ENCODE data around the gene SNX20. TPM values are rescaled to one million over a fixed set of nuclear protein-coding genes. Genes with fewer than 3 reads are reported as not detected.

Gene SNX20
- total RNA-seq, 1 experiment from 2014 or later: not detected

- TF ChIP-seq CTCF (conservative IDR thresholded peaks at IDR 0.05; ENCODE audit: low read depth, low read length): no peak
- CTCF ChIA-PET: interaction anchor here (0.6 kb wide), 1 partner anchor 80 kb away, joined by 7 read pairs; no protein-coding TSS in a partner anchor
- DNase-seq (ENCODE audit: low spot score): no peak
- Histone ChIP-seq H3K27ac (ENCODE audit: low read depth, low read length, poor library complexity, severe bottlenecking) (no peak overlapping the region), H3K9me3 (ENCODE audit: low read depth, low read length, poor library complexity, severe bottlenecking) (peaks cover 20% of the 10 kb centered on the region), H3K4me1 (ENCODE audit: insufficient read depth, low read length, poor library complexity, severe bottlenecking) (no peaks in the 10 kb centered on the region), H3K27me3 (replicated peaks; ENCODE audit: insufficient read depth, low read depth, low read length, poor library complexity) (no peaks in the 10 kb centered on the region), H3K36me3 (ENCODE audit: insufficient read depth, low read length, poor library complexity, severe bottlenecking) (no peaks in the 10 kb centered on the region), H3K4me3 (ENCODE audit: low read depth, low read length, poor library complexity, severe bottlenecking) (no peak overlapping the region)
- intact Hi-C loops (cut with micrococcal nuclease; ENCODE audit: unreplicated experiment): loop anchor here (10.0 kb wide), 1 partner anchor 304 kb away; the partner anchor contains the start of gene BRD7
- POLR2A ChIA-PET (ENCODE audit: low non-redundant PET): no interaction called here
- BruUV-seq (replicated peaks): no TSS peak
These were observed 12.6 kb downstream of the SNX20 start for GRCh38 chr16:50668368-50669008.

- peaks cover 17% of the 10 kb centered on the region for H3K9me3 ChIP-seq (ENCODE audit: low read depth, low read length, poor library complexity, severe bottlenecking)
- no peak for DNase-seq (ENCODE audit: low spot score)
- ChIA-PET CTCF (no interaction called here), POLR2A (ENCODE audit: low non-redundant PET) (no interaction called here)
- H3K36me3 ChIP-seq (ENCODE audit: insufficient read depth, low read length, poor library complexity, severe bottlenecking): no peaks in the 10 kb centered on the region
- H3K27ac ChIP-seq (ENCODE audit: low read depth, low read length, poor library complexity, severe bottlenecking): no peak overlapping the region
- no TSS peak for BruUV-seq (replicated peaks)
- H3K4me1 ChIP-seq (ENCODE audit: insufficient read depth, low read length, poor library complexity, severe bottlenecking): no peaks in the 10 kb centered on the region
- TF ChIP-seq CTCF (conservative IDR thresholded peaks at IDR 0.05; ENCODE audit: low read depth, low read length) (no peak), EZH2 (IDR thresholded peaks at IDR 0.05; ENCODE audit: borderline replicate concordance, low read depth, low read length, poor library complexity, severe bottlenecking) (no peak)
- intact Hi-C loops (cut with micrococcal nuclease; ENCODE audit: unreplicated experiment): loop anchor here (10.0 kb wide), 1 partner anchor 303 kb away; the partner anchor contains the start of gene BRD7
- no peaks in the 10 kb centered on the region for H3K27me3 ChIP-seq (replicated peaks; ENCODE audit: insufficient read depth, low read depth, low read length, poor library complexity)
- H3K4me3 ChIP-seq (ENCODE audit: low read depth, low read length, poor library complexity, severe bottlenecking): no peak overlapping the region
These were observed 13.4 kb downstream of the SNX20 start for GRCh38 chr16:50667497-50668367.

- Histone ChIP-seq H3K4me3 (ENCODE audit: low read depth, low read length, poor library complexity, severe bottlenecking) (no peak overlapping the region), H3K9me3 (ENCODE audit: low read depth, low read length, poor library complexity, severe bottlenecking) (peaks cover 9% of the 10 kb centered on the region), H3K27me3 (replicated peaks; ENCODE audit: insufficient read depth, low read depth, low read length, poor library complexity) (no peaks in the 10 kb centered on the region), H3K4me1 (ENCODE audit: insufficient read depth, low read length, poor library complexity, severe bottlenecking) (no peaks in the 10 kb centered on the region), H3K27ac (ENCODE audit: low read depth, low read length, poor library complexity, severe bottlenecking) (no peak overlapping the region), H3K36me3 (ENCODE audit: insufficient read depth, low read length, poor library complexity, severe bottlenecking) (no peaks in the 10 kb centered on the region)
- no peak for TF ChIP-seq EZH2 (IDR thresholded peaks at IDR 0.05; ENCODE audit: borderline replicate concordance, low read depth, low read length, poor library complexity, severe bottlenecking)
- TF ChIP-seq CTCF (conservative IDR thresholded peaks at IDR 0.05; ENCODE audit: low read depth, low read length): 0 out of 2 replicates have a peak, but pooled peaks have one; percentile 17
- CTCF ChIA-PET: interaction anchor here (0.6 kb wide), 1 partner anchor 144 kb away, joined by 4 read pairs; no protein-coding TSS in a partner anchor
- BruUV-seq (replicated peaks): no TSS peak
- intact Hi-C loops (cut with micrococcal nuclease; ENCODE audit: unreplicated experiment): loop anchor here (1.0 to 10.0 kb wide), 2 partner anchors 139 to 302 kb away; partner anchors contain the start of gene BRD7
- DNase-seq (ENCODE audit: low spot score): no peak
- POLR2A ChIA-PET (ENCODE audit: low non-redundant PET): no interaction called here
These were observed 14.2 kb downstream of the SNX20 start for GRCh38 chr16:50666658-50667496.
